K562 (cell line): ENCODE results near the gene MRPL37. TPM values are rescaled to one million over a fixed set of nuclear protein-coding genes. Genes with fewer than 3 reads are reported as not detected.

Experiments
- ATAC-seq: fragments of 200-7000 bp; cut with Tn5 transposase; 3 replicates; pipeline ENCODE4 v1.9.1; 2020; ENCODE audit warnings: moderate library complexity
- BruUV-seq: library from RNA; stranded (reverse); fragments of 400-500 nt; replicated peaks from 2 replicates; lab custom pipeline; 2021; lab: Mats Ljungman, UMichigan
- CTCF ChIA-PET: fragments of 300-600 bp; formaldehyde crosslinking; extraction: SDS; loops from one replicate; lab custom pipeline; 2021; ENCODE audit warnings: low intra/inter-chr PET ratio; lab: Yijun Ruan, JAX
- POLR2A ChIA-PET: fragments of 300-600, 350-650 bp; sonication (Branson Sonifier 250); formaldehyde crosslinking; extraction: SDS; loops from one replicate; lab custom pipeline; 2021; ENCODE audit warnings: antibody characterized with exemption, inconsistent platforms; lab: Yijun Ruan, JAX
- DNase-seq, 4 experiments: peaks; one replicate each; pipeline versions ENCODE4 v3.0.0 to v3.0.0-alpha.2; 2011 to 2018; ENCODE audit warnings: low spot score in 3 of 4, mixed read lengths in 3 of 4; ENCODE audit errors: extremely low read depth in 1 of 4
- FAIRE-seq: peaks from 2 replicates; lab custom pipeline; 2011; peaks lifted over from hg19 to GRCh38; lab: Jason Lieb, UNC
- H2AFZ ChIP-seq: 2 replicates; pipeline ENCODE4 v1.6.0; 2011; ENCODE audit warnings: low read depth, low read length, control low read depth, inconsistent platforms
- H3K27ac ChIP-seq: fragments of 200-600 bp; 3 replicates; pipeline ENCODE4 v1.8.0; 2011; ENCODE audit warnings: low read depth, mild to moderate bottlenecking, control low read depth, inconsistent platforms, low read length, moderate library complexity, mixed read lengths; ENCODE audit errors: extremely low read depth
- H3K27me3 ChIP-seq, 2 experiments: fragments of 300-600 bp in 1 of 2; 2 replicates in 1 of 2; 3 replicates in 1 of 2; pipeline versions ENCODE4 v1.6.0 to v1.8.0; 2011; ENCODE audit warnings: inconsistent platforms in 2 of 2, low read length in 2 of 2, mild to moderate bottlenecking in 1 of 2, mixed read lengths in 1 of 2, moderate library complexity in 1 of 2; ENCODE audit not compliant: control insufficient read depth in 2 of 2, insufficient read depth in 2 of 2
- H3K36me3 ChIP-seq: fragments of 300-600 bp; 3 replicates; pipeline ENCODE4 v1.8.0; 2011; ENCODE audit warnings: mild to moderate bottlenecking, low read length, inconsistent platforms; ENCODE audit not compliant: control insufficient read depth, insufficient read depth
- H3K4me1 ChIP-seq, 2 experiments: fragments of 200-600 bp in 1 of 2; replicated peaks in 1 of 2; 2 replicates in 1 of 2; 3 replicates in 1 of 2; pipeline versions ENCODE4 v1.5.1 to v1.8.0; 2011; ENCODE audit warnings: inconsistent platforms in 2 of 2, low read length in 2 of 2, mild to moderate bottlenecking in 1 of 2, mixed read lengths in 1 of 2, moderate library complexity in 1 of 2; ENCODE audit not compliant: control insufficient read depth in 2 of 2, insufficient read depth in 2 of 2
- H3K4me2 ChIP-seq: 2 replicates; pipeline ENCODE4 v1.6.1; 2011; ENCODE audit warnings: low read length, control low read depth, inconsistent platforms, mixed read lengths; ENCODE audit not compliant: insufficient read depth
- H3K4me3 ChIP-seq: fragments of 200-600 bp; sonication (generic), shearing (Covaris generic); 2 replicates; pipeline ENCODE4 v1.5.1; 2016; ENCODE audit warnings: control low read depth, inconsistent platforms
- H3K79me2 ChIP-seq: fragments of 200-600 bp; 3 replicates; pipeline ENCODE4 v1.8.0; 2011; ENCODE audit warnings: low read length, inconsistent platforms; ENCODE audit not compliant: control insufficient read depth, insufficient read depth
- H3K9ac ChIP-seq, 2 experiments: 2 replicates each; pipeline versions ENCODE4 v1.6.0 to v1.6.1; 2011; ENCODE audit warnings: low read depth in 2 of 2, low read length in 2 of 2, control low read depth in 1 of 2, inconsistent platforms in 1 of 2, mild to moderate bottlenecking in 1 of 2, mixed read lengths in 1 of 2; ENCODE audit not compliant: insufficient read depth in 1 of 2
- H3K9me1 ChIP-seq: one replicate; pipeline ENCODE4 v1.6.0; 2011; ENCODE audit warnings: inconsistent platforms, mild to moderate bottlenecking, low read length, moderate library complexity; ENCODE audit not compliant: control insufficient read depth, insufficient read depth
- H3K9me3 ChIP-seq: replicated peaks from 2 replicates; pipeline ENCODE4 v1.5.1; 2011; ENCODE audit warnings: low read depth, low read length, inconsistent platforms; ENCODE audit not compliant: control insufficient read depth, insufficient read depth
- H4K20me1 ChIP-seq: replicated peaks from 2 replicates; pipeline ENCODE4 v1.6.1; 2011; ENCODE audit warnings: low read length, inconsistent platforms, mixed read lengths; ENCODE audit not compliant: control insufficient read depth, insufficient read depth
- DACH1 ChIP-seq: fragments of 450-650 bp; IDR thresholded peaks from 2 replicates; pipeline ENCODE4 v1.6.1; 2018; ENCODE audit not compliant: partially characterized antibody
- ESRRB ChIP-seq: fragments of 250-450 bp; sonication (Bioruptor Pico); IDR thresholded peaks from 2 replicates; pipeline ENCODE4 v1.5.0; 2020; ENCODE audit warnings: mild to moderate bottlenecking, moderate library complexity, borderline replicate concordance
- RAD21 ChIP-seq, 2 experiments: fragments of 250-450 bp in 1 of 2; fragments of 450-650 bp in 1 of 2; sonication (Bioruptor Pico) in 1 of 2; formaldehyde crosslinking in 1 of 2; IDR thresholded peaks in 1 of 2; conservative IDR thresholded peaks in 1 of 2; 2 replicates each; pipeline versions ENCODE4 v1.4.0 to v1.8.0; 2020 to 2022; ENCODE audit warnings: mild to moderate bottlenecking in 2 of 2, moderate library complexity in 1 of 2
- RFX7 ChIP-seq: fragments of 250-450 bp; sonication (Bioruptor Pico); IDR thresholded peaks from 2 replicates; pipeline ENCODE4 v1.5.1; 2021; ENCODE audit warnings: mild to moderate bottlenecking
- SETDB1 ChIP-seq: IDR thresholded peaks from one replicate; pipeline ENCODE4 v1.6.1; 2012; ENCODE audit warnings: low read length, control low read depth, inconsistent platforms
- SMARCA4 ChIP-seq: fragments of 450-650 bp; IDR thresholded peaks from 2 replicates; pipeline ENCODE4 v1.6.1; 2016
- ZMIZ1 ChIP-seq, 2 experiments: fragments of 150-350 bp in 1 of 2; IDR thresholded peaks; 2 replicates each; pipeline ENCODE4 v1.6.1; 2012 to 2016; ENCODE audit warnings: low read depth in 2 of 2, low read length in 2 of 2, mild to moderate bottlenecking in 1 of 2, moderate library complexity in 1 of 2
- ZNF316 ChIP-seq: fragments of 450-650 bp; IDR thresholded peaks from 2 replicates; pipeline ENCODE4 v1.6.1; 2016
- ZSCAN29 ChIP-seq: fragments of 450-650 bp; IDR thresholded peaks from 2 replicates; pipeline ENCODE4 v1.6.1; 2017
- WGBS: fragments of 100-300 bp; shearing (Covaris generic); methylation state at CpG from one replicate; pipeline ENCODE4 v1.1.6; 2016; ENCODE audit warnings: low coverage, mixed read lengths; ENCODE audit not compliant: insufficient coverage; ENCODE audit errors: missing lambda C conversion rate; 5-methylcytosine and 5-hydroxymethylcytosine counted together
- in situ Hi-C: fragments of 300-500 bp; cut with MboI; formaldehyde crosslinking; loops from 4 replicates; pipeline ENCODE4 v1.15.0; 2018; ENCODE audit warnings: inconsistent platforms, mixed read lengths
- intact Hi-C: fragments of 100-400 bp; cut with micrococcal nuclease; formaldehyde crosslinking; loops from 2 replicates; pipeline ENCODE4 v1.14.2; 2022
- polyA plus RNA-seq, 8 experiments: library from polyadenylated mRNA; depleted of rRNA in 4 of 8; stranded (reverse) in 5 of 8; unstranded in 3 of 8; fragments of >200 nt; fragmentation: Nextera tagmentation in 2 of 8; fragmentation: Illumina TruSeq in 1 of 8; extraction: Ambion mirVana in 2 of 8; extraction: Trizol in 1 of 8; gene quantifications; 2 replicates each; pipeline versions ENCODE4 v1.2.1 to v1.2.3, GENCODE V29; 2011 to 2014; ENCODE audit warnings: inconsistent platforms in 1 of 8, missing spikeins in 1 of 8
- total RNA-seq, 7 experiments: library from RNA; depleted of rRNA in 6 of 7; stranded (reverse); fragments of >200 nt in 6 of 7; fragmentation: Illumina TruSeq in 2 of 7; extraction: Trizol in 2 of 7; gene quantifications; 2 replicates each; pipeline versions ENCODE4 v1.2.1 to v1.2.3, GENCODE V29; 2011 to 2021; ENCODE audit warnings: low replicate concordance in 1 of 7
- TF ChIP-seq, protein P1 (sequence below): fragments of 450-650 bp; IDR thresholded peaks from 2 replicates; pipeline ENCODE4 v1.6.1; 2017; ENCODE audit warnings: antibody characterized with exemption
- TF ChIP-seq, protein P2 (sequence below): fragments of 200-800 bp; sonication (Bioruptor generic); IDR thresholded peaks from 2 replicates; pipeline ENCODE4 v1.6.1; 2017; ENCODE audit warnings: missing genetic modification characterization, missing compliant biosample characterization

Gene MRPL37
- total and polyA plus RNA-seq, 9 of the 15 experiments (the other 6 are each of a cell fraction or from before 2014, with no cell fraction given), result 52.2 to 303 (median 180) TPM

GRCh38 chr1:54168206-54168965 lies 31.6 kb upstream of the MRPL37 start:
- in situ Hi-C loops (no loop called here), intact Hi-C loops (loop anchor here (5.0 kb wide), 1 partner anchor 46 kb away; no protein-coding TSS in a partner anchor)
- no peaks in the 10 kb centered on the region for H3K36me3 ChIP-seq
- H3K27me3 ChIP-seq, result no peaks in the 10 kb centered on the region
- H3K9me1 ChIP-seq, result no peaks in the 10 kb centered on the region
- WGBS, result 44% methylated on average over 8 of the region's 8 CpGs
- no TSS peak for BruUV-seq
- ChIA-PET CTCF (no interaction called here), POLR2A (interaction anchor here (0.7 kb wide), 1 partner anchor 9 kb away, joined by 3 read pairs; no protein-coding TSS in a partner anchor)
- no peaks in the 10 kb centered on the region for H3K9me3 ChIP-seq
- H3K4me1 ChIP-seq, result peaks cover 5 to 14% of the 10 kb centered on the region in 2 experiments; a peak in 4 of 5 replicates
- no peak overlapping the region for H2AFZ ChIP-seq
- no peaks in the 10 kb centered on the region for H4K20me1 ChIP-seq
- H3K4me2 ChIP-seq, result no peak overlapping the region
- DNase-seq, result no peak
- peak overlapping the region in 1 of 2 experiments; percentile 55; a peak in 1 of 4 replicates for H3K9ac ChIP-seq
- no peak for ATAC-seq
- TF ChIP-seq RAD21 (CRISPR knock-in tag; conservative IDR thresholded peaks at IDR 0.05 in 1 of 2, IDR thresholded peaks at IDR 0.05 in 1 of 2) (no peak), SETDB1 (no peak), ZSCAN29 (no peak), ESRRB (no peak), ZMIZ1 (IDR thresholded peaks at IDR 0.05; ENCODE audit: low read depth in 2 of 2, low read length in 2 of 2) (no peak), DACH1 (no peak), SMARCA4 (no peak), ZNF316 (no peak), RFX7 (no peak)
- TF ChIP-seq, protein P1, sequence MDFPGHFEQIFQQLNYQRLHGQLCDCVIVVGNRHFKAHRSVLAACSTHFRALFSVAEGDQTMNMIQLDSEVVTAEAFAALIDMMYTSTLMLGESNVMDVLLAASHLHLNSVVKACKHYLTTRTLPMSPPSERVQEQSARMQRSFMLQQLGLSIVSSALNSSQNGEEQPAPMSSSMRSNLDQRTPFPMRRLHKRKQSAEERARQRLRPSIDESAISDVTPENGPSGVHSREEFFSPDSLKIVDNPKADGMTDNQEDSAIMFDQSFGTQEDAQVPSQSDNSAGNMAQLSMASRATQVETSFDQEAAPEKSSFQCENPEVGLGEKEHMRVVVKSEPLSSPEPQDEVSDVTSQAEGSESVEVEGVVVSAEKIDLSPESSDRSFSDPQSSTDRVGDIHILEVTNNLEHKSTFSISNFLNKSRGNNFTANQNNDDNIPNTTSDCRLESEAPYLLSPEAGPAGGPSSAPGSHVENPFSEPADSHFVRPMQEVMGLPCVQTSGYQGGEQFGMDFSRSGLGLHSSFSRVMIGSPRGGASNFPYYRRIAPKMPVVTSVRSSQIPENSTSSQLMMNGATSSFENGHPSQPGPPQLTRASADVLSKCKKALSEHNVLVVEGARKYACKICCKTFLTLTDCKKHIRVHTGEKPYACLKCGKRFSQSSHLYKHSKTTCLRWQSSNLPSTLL, result no peak
- TF ChIP-seq, protein P2, sequence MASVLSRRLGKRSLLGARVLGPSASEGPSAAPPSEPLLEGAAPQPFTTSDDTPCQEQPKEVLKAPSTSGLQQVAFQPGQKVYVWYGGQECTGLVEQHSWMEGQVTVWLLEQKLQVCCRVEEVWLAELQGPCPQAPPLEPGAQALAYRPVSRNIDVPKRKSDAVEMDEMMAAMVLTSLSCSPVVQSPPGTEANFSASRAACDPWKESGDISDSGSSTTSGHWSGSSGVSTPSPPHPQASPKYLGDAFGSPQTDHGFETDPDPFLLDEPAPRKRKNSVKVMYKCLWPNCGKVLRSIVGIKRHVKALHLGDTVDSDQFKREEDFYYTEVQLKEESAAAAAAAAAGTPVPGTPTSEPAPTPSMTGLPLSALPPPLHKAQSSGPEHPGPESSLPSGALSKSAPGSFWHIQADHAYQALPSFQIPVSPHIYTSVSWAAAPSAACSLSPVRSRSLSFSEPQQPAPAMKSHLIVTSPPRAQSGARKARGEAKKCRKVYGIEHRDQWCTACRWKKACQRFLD (CRISPR knock-in tag), result no peak
- H3K79me2 ChIP-seq, result no peaks in the 10 kb centered on the region
- H3K4me3 ChIP-seq, result no peak overlapping the region
- no peak for FAIRE-seq
- H3K27ac ChIP-seq, result no peak overlapping the region
